Mesendoderm (in vitro differentiated cells): ENCODE data around the gene MGRN1.

Source experiments
- DNase-seq: peaks from one replicate; pipeline ENCODE4 v3.0.0; 2013
- H2AK5ac ChIP-seq: 2 replicates; pipeline ENCODE4 v1.6.1; 2013; ENCODE audit warnings: low read length, inconsistent platforms
- H2BK120ac ChIP-seq: 2 replicates; pipeline ENCODE4 v1.6.1; 2013; ENCODE audit warnings: low read depth, mild to moderate bottlenecking, low read length, moderate library complexity, mixed read lengths
- H2BK15ac ChIP-seq: replicated peaks from 2 replicates; pipeline ENCODE4 v1.6.1; 2013; ENCODE audit warnings: low read depth, mild to moderate bottlenecking, moderate library complexity
- H2BK5ac ChIP-seq: 2 replicates; pipeline ENCODE4 v1.6.1; 2013; ENCODE audit warnings: low read length, inconsistent platforms
- H3K18ac ChIP-seq: 2 replicates; pipeline ENCODE4 v1.6.1; 2013; ENCODE audit warnings: mild to moderate bottlenecking, low read length, mixed read lengths
- H3K23ac ChIP-seq: one replicate; pipeline ENCODE4 v1.6.1; 2013; ENCODE audit warnings: low read length
- H3K27ac ChIP-seq: 2 replicates; pipeline ENCODE4 v1.5.1; 2013; ENCODE audit warnings: low read depth, mild to moderate bottlenecking, inconsistent platforms, low read length, moderate library complexity
- H3K27me3 ChIP-seq: 2 replicates; pipeline ENCODE4 v1.6.1; 2013; ENCODE audit warnings: low read length, control low read depth, mild to moderate bottlenecking, inconsistent platforms; ENCODE audit not compliant: insufficient read depth, poor library complexity
- H3K36me3 ChIP-seq: 2 replicates; pipeline ENCODE4 v1.6.1; 2013; ENCODE audit warnings: low read length, inconsistent platforms; ENCODE audit not compliant: control insufficient read depth, insufficient read depth
- H3K4ac ChIP-seq: one replicate; pipeline ENCODE4 v1.6.1; 2013; ENCODE audit warnings: low read depth, mild to moderate bottlenecking, low read length, moderate library complexity
- H3K4me1 ChIP-seq: 2 replicates; pipeline ENCODE4 v1.6.1; 2013; ENCODE audit warnings: low read depth, low read length, inconsistent platforms; ENCODE audit not compliant: control insufficient read depth
- H3K4me2 ChIP-seq: 2 replicates; pipeline ENCODE4 v1.6.1; 2013; ENCODE audit warnings: low read length
- H3K4me3 ChIP-seq: 2 replicates; pipeline ENCODE4 v1.5.1; 2013; ENCODE audit warnings: mild to moderate bottlenecking, low read length
- H3K56ac ChIP-seq: one replicate; pipeline ENCODE4 v1.6.1; 2013; ENCODE audit warnings: low read length
- H3K79me1 ChIP-seq: 2 replicates; pipeline ENCODE4 v1.6.1; 2013; ENCODE audit warnings: low read length, inconsistent platforms
- H3K79me2 ChIP-seq: 2 replicates; pipeline ENCODE4 v1.6.1; 2013; ENCODE audit warnings: mild to moderate bottlenecking, low read length; ENCODE audit not compliant: control insufficient read depth, insufficient read depth
- H3K9ac ChIP-seq: 2 replicates; pipeline ENCODE4 v1.6.1; 2013; ENCODE audit warnings: low read length, inconsistent platforms
- H4K5ac ChIP-seq: one replicate; pipeline ENCODE4 v1.6.1; 2013; ENCODE audit warnings: low read length
- H4K8ac ChIP-seq: one replicate; pipeline ENCODE4 v1.6.1; 2013; ENCODE audit warnings: low read depth, mild to moderate bottlenecking, control low read depth, low read length, moderate library complexity
- WGBS: extraction: QIAGEN DNeasy Blood & Tissue Kit; methylation state at CpG from one replicate; pipeline ENCODE4 v1.1.7; 2013; ENCODE audit warnings: low lambda C conversion rate, missing lambda C conversion rate; ENCODE audit not compliant: insufficient coverage; ENCODE audit errors: extremely low coverage; 5-methylcytosine and 5-hydroxymethylcytosine counted together

The MGRN1 gene

GRCh38 chr16:4634768-4635167 lies 10.1 kb downstream of the MGRN1 start:
- no peak overlapping the region for H2AK5ac ChIP-seq
- H3K36me3 ChIP-seq = no peaks in the 10 kb centered on the region
- H3K4me1 ChIP-seq = no peaks in the 10 kb centered on the region
- no peak overlapping the region for H4K5ac ChIP-seq
- no peaks in the 10 kb centered on the region for H3K27me3 ChIP-seq
- no peak overlapping the region for H3K23ac ChIP-seq
- no peak overlapping the region for H3K56ac ChIP-seq
- no peak overlapping the region for H2BK15ac ChIP-seq
- H3K4ac ChIP-seq = no peak overlapping the region
- peaks cover 8% of the 10 kb centered on the region for H3K79me1 ChIP-seq
- no peak overlapping the region for H3K9ac ChIP-seq
- H3K27ac ChIP-seq = no peak overlapping the region
- H2BK5ac ChIP-seq = no peak overlapping the region
- H3K18ac ChIP-seq = no peak overlapping the region
- no peak overlapping the region for H2BK120ac ChIP-seq
- H3K4me3 ChIP-seq = no peak overlapping the region
- H3K4me2 ChIP-seq = no peak overlapping the region
- H4K8ac ChIP-seq = no peak overlapping the region
- peaks cover 17% of the 10 kb centered on the region for H3K79me2 ChIP-seq
- no CpG with 5 or more reads among the region's 12 CpGs for WGBS
- no peak for DNase-seq

GRCh38 chr16:4636196-4636595 lies 11.6 kb downstream of the MGRN1 start:
- no peak for DNase-seq
- Histone ChIP-seq H4K8ac (no peak overlapping the region), H3K4me1 (no peaks in the 10 kb centered on the region), H3K79me1 (peaks cover 15% of the 10 kb centered on the region), H3K79me2 (peaks cover 23% of the 10 kb centered on the region), H3K4ac (no peak overlapping the region), H3K9ac (no peak overlapping the region), H4K5ac (no peak overlapping the region), H3K36me3 (no peaks in the 10 kb centered on the region), H3K27ac (no peak overlapping the region), H3K18ac (no peak overlapping the region), H3K4me2 (no peak overlapping the region), H2BK120ac (no peak overlapping the region), H2AK5ac (no peak overlapping the region), H3K4me3 (no peak overlapping the region), H2BK15ac (no peak overlapping the region), H3K23ac (no peak overlapping the region), H2BK5ac (no peak overlapping the region), H3K56ac (no peak overlapping the region), H3K27me3 (no peaks in the 10 kb centered on the region)
- WGBS = no CpG with 5 or more reads among the region's 13 CpGs

GRCh38 chr16:4637501-4638166 lies 13.0 kb downstream of the MGRN1 start:
- Histone ChIP-seq H3K36me3 (no peaks in the 10 kb centered on the region), H2BK5ac (no peak overlapping the region), H3K9ac (no peak overlapping the region), H3K4me3 (no peak overlapping the region), H3K79me2 (peaks cover 18% of the 10 kb centered on the region), H3K27ac (no peak overlapping the region), H3K23ac (no peak overlapping the region), H4K5ac (no peak overlapping the region), H2AK5ac (no peak overlapping the region), H3K18ac (no peak overlapping the region), H3K79me1 (peaks cover 15% of the 10 kb centered on the region), H4K8ac (no peak overlapping the region), H2BK120ac (no peak overlapping the region), H2BK15ac (no peak overlapping the region), H3K56ac (no peak overlapping the region), H3K4ac (no peak overlapping the region), H3K4me2 (no peak overlapping the region), H3K4me1 (no peaks in the 10 kb centered on the region), H3K27me3 (no peaks in the 10 kb centered on the region)
- no CpG with 5 or more reads among the region's 21 CpGs for WGBS
- no peak for DNase-seq

- Histone ChIP-seq H3K23ac (no peak overlapping the region), H3K4me3 (no peak overlapping the region), H3K36me3 (no peaks in the 10 kb centered on the region), H2BK120ac (no peak overlapping the region), H3K4me1 (no peaks in the 10 kb centered on the region), H4K5ac (no peak overlapping the region), H3K9ac (no peak overlapping the region), H3K27me3 (no peaks in the 10 kb centered on the region), H2BK5ac (no peak overlapping the region), H3K4ac (no peak overlapping the region), H4K8ac (no peak overlapping the region), H2AK5ac (no peak overlapping the region), H3K4me2 (no peak overlapping the region), H3K79me2 (peaks cover 19% of the 10 kb centered on the region), H3K18ac (no peak overlapping the region), H3K79me1 (peaks cover 12% of the 10 kb centered on the region), H3K27ac (no peak overlapping the region), H3K56ac (no peak overlapping the region), H2BK15ac (no peak overlapping the region)
- no peak for DNase-seq
- no CpG with 5 or more reads among the region's 27 CpGs for WGBS
Measured at GRCh38 chr16:4639899-4640509, 15.4 kb downstream of the MGRN1 start.

GRCh38 chr16:4640572-4641305 lies 16.1 kb downstream of the MGRN1 start:
- Histone ChIP-seq H3K79me1 (peaks cover 14% of the 10 kb centered on the region), H4K5ac (no peak overlapping the region), H3K23ac (no peak overlapping the region), H3K4ac (no peak overlapping the region), H2AK5ac (no peak overlapping the region), H2BK15ac (no peak overlapping the region), H2BK5ac (no peak overlapping the region), H3K4me1 (no peaks in the 10 kb centered on the region), H3K56ac (no peak overlapping the region), H3K27me3 (no peaks in the 10 kb centered on the region), H3K4me2 (no peak overlapping the region), H3K36me3 (no peaks in the 10 kb centered on the region), H3K9ac (no peak overlapping the region), H3K4me3 (no peak overlapping the region), H3K79me2 (peaks cover 19% of the 10 kb centered on the region), H4K8ac (no peak overlapping the region), H2BK120ac (no peak overlapping the region), H3K18ac (no peak overlapping the region), H3K27ac (no peak overlapping the region)
- no CpG with 5 or more reads among the region's 19 CpGs for WGBS
- no peak for DNase-seq
